Liver (tissue), 9 donors: Measurements from ENCODE around the gene PLP1. TPM values are rescaled to one million over a fixed set of nuclear protein-coding genes. Genes with fewer than 3 reads are reported as not detected.

ENCODE experiments used
- DNase-seq: peaks from one replicate; pipeline ENCODE4 v3.0.0-alpha.2; 2017; ENCODE audit warnings: low spot score
- H3K27ac ChIP-seq, 2 donors: one replicate each; pipeline ENCODE4 v1.7.0; 2013; ENCODE audit warnings: inconsistent platforms in 2 of 2, low read length in 2 of 2, control low read depth in 1 of 2, low read depth in 1 of 2, mild to moderate bottlenecking in 1 of 2
- H3K27me3 ChIP-seq, 4 donors: one replicate each; pipeline versions ENCODE4 v1.6.1 to v1.7.0; 2013; ENCODE audit warnings: low read length in 3 of 4, inconsistent platforms in 1 of 4, mild to moderate bottlenecking in 1 of 4, moderate library complexity in 1 of 4; ENCODE audit not compliant: control insufficient read depth in 4 of 4, insufficient read depth in 4 of 4
- H3K36me3 ChIP-seq, 4 donors: one replicate each; pipeline versions ENCODE4 v1.6.1 to v1.7.0; 2013; ENCODE audit warnings: low read length in 3 of 4, mild to moderate bottlenecking in 3 of 4, low read depth in 1 of 4, moderate library complexity in 1 of 4; ENCODE audit not compliant: control insufficient read depth in 4 of 4, insufficient read depth in 3 of 4
- H3K4me1 ChIP-seq, 4 donors: one replicate each; pipeline versions ENCODE4 v1.6.1 to v1.7.0; 2013; ENCODE audit warnings: low read length in 3 of 4, mild to moderate bottlenecking in 3 of 4, moderate library complexity in 1 of 4; ENCODE audit not compliant: control insufficient read depth in 4 of 4, insufficient read depth in 4 of 4
- H3K4me3 ChIP-seq, 3 donors: one replicate each; pipeline versions ENCODE4 v1.6.1 to v1.7.0; 2013; ENCODE audit warnings: low read length in 3 of 3, control low read depth in 1 of 3, low read depth in 1 of 3, mild to moderate bottlenecking in 1 of 3
- H3K9ac ChIP-seq, 2 donors: one replicate each; pipeline ENCODE4 v1.7.0; 2013; ENCODE audit warnings: low read length in 2 of 2, mild to moderate bottlenecking in 2 of 2, moderate library complexity in 2 of 2, control low read depth in 1 of 2, low read depth in 1 of 2
- H3K9me3 ChIP-seq, 4 donors: one replicate each; pipeline versions ENCODE4 v1.6.1 to v1.7.0; 2013; ENCODE audit warnings: low read length in 3 of 4; ENCODE audit not compliant: control insufficient read depth in 4 of 4
- EGR1 ChIP-seq, 2 donors: IDR thresholded peaks; 2 replicates each; pipeline ENCODE4 v1.6.1; 2016 to 2018; ENCODE audit warnings: antibody characterized with exemption in 2 of 2, low read depth in 2 of 2
- FOXA1 ChIP-seq: IDR thresholded peaks from 2 replicates; pipeline ENCODE4 v1.6.1; 2016; ENCODE audit warnings: antibody characterized with exemption
- FOXA2 ChIP-seq: IDR thresholded peaks from 2 replicates; pipeline ENCODE4 v1.6.1; 2016; ENCODE audit warnings: antibody characterized with exemption
- GABPA ChIP-seq, 2 donors: IDR thresholded peaks in 1 of 2; conservative IDR thresholded peaks in 1 of 2; 2 replicates each; pipeline ENCODE4 v1.6.1; 2016; ENCODE audit warnings: antibody characterized with exemption in 2 of 2, mild to moderate bottlenecking in 1 of 2, moderate library complexity in 1 of 2
- HNF4A ChIP-seq, 2 donors: conservative IDR thresholded peaks; 2 replicates each; pipeline ENCODE4 v1.6.1; 2016; ENCODE audit warnings: antibody characterized with exemption in 2 of 2, mild to moderate bottlenecking in 2 of 2
- SP1 ChIP-seq: IDR thresholded peaks from 2 replicates; pipeline ENCODE4 v1.6.1; 2018; ENCODE audit warnings: antibody characterized with exemption, mild to moderate bottlenecking
- TAF1 ChIP-seq: conservative IDR thresholded peaks from 2 replicates; pipeline ENCODE4 v1.6.1; 2016; ENCODE audit warnings: antibody characterized with exemption, mild to moderate bottlenecking
- YY1 ChIP-seq: IDR thresholded peaks from 2 replicates; pipeline ENCODE4 v1.6.1; 2016; ENCODE audit warnings: antibody characterized with exemption, mild to moderate bottlenecking
- WGBS: extraction: QIAGEN DNeasy Blood & Tissue Kit; methylation state at CpG from one replicate; pipeline ENCODE4 v1.1.7; 2013; 5-methylcytosine and 5-hydroxymethylcytosine counted together
- polyA plus RNA-seq, 2 donors: library from polyadenylated mRNA; stranded (reverse) in 1 of 2; unstranded in 1 of 2; fragments of 200-250 nt in 1 of 2; fragments of >200 nt in 1 of 2; fragmentation: Nextera tagmentation in 1 of 2; extraction: Ambion mirVana in 1 of 2; gene quantifications; one replicate each; pipeline versions ENCODE4 v1.2.1 to v1.2.3, GENCODE V29; 2013 to 2015
- total RNA-seq, 2 donors: library from RNA; depleted of rRNA; stranded (reverse); fragments of >200 nt; gene quantifications; one replicate each; pipeline ENCODE4 v1.2.3, GENCODE V29; 2014
- TF ChIP-seq, protein P1 (sequence below): IDR thresholded peaks from 2 replicates; pipeline ENCODE4 v1.6.1; 2016; ENCODE audit warnings: antibody characterized with exemption
- TF ChIP-seq, protein P2 (sequence below): IDR thresholded peaks from 2 replicates; pipeline ENCODE4 v1.6.1; 2016; ENCODE audit warnings: antibody characterized with exemption
- TF ChIP-seq, protein P3 (sequence below): fragments of 150-350 bp; IDR thresholded peaks from 2 replicates; pipeline ENCODE4 v1.5.1; 2017; ENCODE audit warnings: improper control_type of control experiment, low read depth, low read length; ENCODE audit not compliant: missing input control
- TF ChIP-seq, protein P4 (sequence below): IDR thresholded peaks from 2 replicates; pipeline ENCODE4 v1.6.1; 2016; ENCODE audit warnings: antibody characterized with exemption
- TF ChIP-seq, protein P5 (sequence below): IDR thresholded peaks from 2 replicates; pipeline ENCODE4 v1.6.1; 2016; ENCODE audit warnings: antibody characterized with exemption, mild to moderate bottlenecking
- donor health status: healthy.
- donor health status: healthy.
- donor health status: healthy.
- donor health status: healthy.
- donor health status: healthy.

Gene PLP1
- total and polyA plus RNA-seq, 4 donors = 0.09 to 0.81 (median 0.45) TPM

DNA sequence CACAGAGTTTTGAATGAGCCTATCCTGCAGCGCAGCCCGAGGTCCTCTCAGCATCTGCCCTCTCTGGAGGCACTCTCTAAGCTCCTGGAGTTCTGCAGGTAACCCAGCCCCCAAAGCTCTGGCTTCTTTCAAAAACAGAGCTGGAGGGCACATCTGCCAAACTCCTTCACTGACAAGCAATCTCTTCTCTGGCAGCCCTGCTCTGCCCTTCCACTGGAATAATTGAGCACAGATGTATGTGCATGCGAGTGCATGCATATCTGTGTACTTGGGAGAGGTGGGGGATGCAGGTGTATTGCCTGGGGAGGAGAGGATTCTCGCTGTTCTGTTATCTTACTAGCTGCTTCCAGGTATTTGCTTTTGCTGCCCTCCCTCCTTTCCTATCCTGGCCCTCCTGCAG, 22.2 kb upstream of the PLP1 start:
- Histone ChIP-seq H3K4me1 (no peaks in the 10 kb centered on the region), H3K9ac (no peak overlapping the region), H3K9me3 (peaks cover 0 to 11% (median 3%) of the 10 kb centered on the region in 4 donors), H3K4me3 (no peak overlapping the region), H3K27ac (no peak overlapping the region), H3K27me3 (no peaks in the 10 kb centered on the region), H3K36me3 (no peaks in the 10 kb centered on the region)
- TF ChIP-seq, protein P1, sequence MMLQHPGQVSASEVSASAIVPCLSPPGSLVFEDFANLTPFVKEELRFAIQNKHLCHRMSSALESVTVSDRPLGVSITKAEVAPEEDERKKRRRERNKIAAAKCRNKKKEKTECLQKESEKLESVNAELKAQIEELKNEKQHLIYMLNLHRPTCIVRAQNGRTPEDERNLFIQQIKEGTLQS = no peak
- WGBS = 45% methylated on average over 4 of the region's 4 CpGs
- no peak for DNase-seq

DNA sequence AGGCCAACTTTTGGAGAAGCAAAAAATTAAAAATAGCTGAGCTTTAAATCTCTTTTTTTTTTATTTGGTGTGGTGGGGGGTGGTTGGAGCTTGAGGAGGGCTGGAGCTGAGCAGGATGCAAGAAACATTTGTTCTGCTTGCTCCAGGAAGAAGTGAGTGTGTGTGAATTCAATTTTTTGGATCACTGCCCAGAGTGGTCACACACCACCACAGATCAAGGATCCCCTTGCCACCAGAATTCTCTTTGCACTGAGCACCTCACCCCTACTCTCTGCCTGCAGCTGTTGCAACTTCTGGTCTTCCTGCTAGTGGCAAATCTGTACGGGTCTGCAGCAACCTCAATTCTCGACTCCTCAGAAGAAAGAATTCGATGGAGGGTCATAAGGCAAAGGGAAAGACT, 19.9 kb upstream of the PLP1 start:
- TF ChIP-seq FOXA2 (no peak), EGR1 (IDR thresholded peaks at IDR 0.05; ENCODE audit: low read depth in 2 of 2) (no peak), GABPA (IDR thresholded peaks at IDR 0.05 in 1 of 2, conservative IDR thresholded peaks at IDR 0.05 in 1 of 2) (no peak), SP1 (no peak), YY1 (no peak)
- TF ChIP-seq, protein P2, sequence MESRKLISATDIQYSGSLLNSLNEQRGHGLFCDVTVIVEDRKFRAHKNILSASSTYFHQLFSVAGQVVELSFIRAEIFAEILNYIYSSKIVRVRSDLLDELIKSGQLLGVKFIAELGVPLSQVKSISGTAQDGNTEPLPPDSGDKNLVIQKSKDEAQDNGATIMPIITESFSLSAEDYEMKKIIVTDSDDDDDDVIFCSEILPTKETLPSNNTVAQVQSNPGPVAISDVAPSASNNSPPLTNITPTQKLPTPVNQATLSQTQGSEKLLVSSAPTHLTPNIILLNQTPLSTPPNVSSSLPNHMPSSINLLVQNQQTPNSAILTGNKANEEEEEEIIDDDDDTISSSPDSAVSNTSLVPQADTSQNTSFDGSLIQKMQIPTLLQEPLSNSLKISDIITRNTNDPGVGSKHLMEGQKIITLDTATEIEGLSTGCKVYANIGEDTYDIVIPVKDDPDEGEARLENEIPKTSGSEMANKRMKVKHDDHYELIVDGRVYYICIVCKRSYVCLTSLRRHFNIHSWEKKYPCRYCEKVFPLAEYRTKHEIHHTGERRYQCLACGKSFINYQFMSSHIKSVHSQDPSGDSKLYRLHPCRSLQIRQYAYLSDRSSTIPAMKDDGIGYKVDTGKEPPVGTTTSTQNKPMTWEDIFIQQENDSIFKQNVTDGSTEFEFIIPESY = no peak
- H3K27ac ChIP-seq = no peak overlapping the region
- H3K9me3 ChIP-seq = peaks cover 0 to 11% (median 4%) of the 10 kb centered on the region in 4 donors
- H3K27me3 ChIP-seq = no peaks in the 10 kb centered on the region
- WGBS = 60% methylated on average over 3 of the region's 3 CpGs
- no peak for DNase-seq
- H3K4me1 ChIP-seq = no peaks in the 10 kb centered on the region
- H3K36me3 ChIP-seq = no peaks in the 10 kb centered on the region
- no peak overlapping the region for H3K9ac ChIP-seq
- no peak overlapping the region for H3K4me3 ChIP-seq

DNA sequence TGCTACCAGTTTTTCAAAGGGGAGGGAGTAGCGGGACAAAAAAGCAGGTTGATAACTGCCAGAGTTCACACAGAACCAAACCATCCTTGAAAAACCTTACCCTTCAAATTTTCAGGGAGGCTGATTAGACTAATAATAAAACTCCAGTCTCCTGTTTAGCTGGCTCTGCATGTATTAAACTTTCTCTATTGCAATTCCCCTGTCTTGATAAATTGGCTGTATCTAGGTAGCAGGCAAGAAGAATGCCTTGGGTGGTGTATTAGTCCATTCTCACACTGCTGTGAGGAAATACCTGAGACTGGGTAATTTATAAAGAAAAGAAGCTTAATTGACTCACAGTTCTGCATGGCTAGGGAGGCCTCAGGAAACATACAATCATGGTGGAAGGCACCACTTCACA, 18.1 kb upstream of the PLP1 start:
- 96% methylated on average over 1 of the region's 1 CpG for WGBS
- no peaks in the 10 kb centered on the region for H3K4me1 ChIP-seq

More for the DNA sequence above, 18.1 kb upstream of the PLP1 start:
- H3K27ac ChIP-seq = no peak overlapping the region
- H3K9ac ChIP-seq = no peak overlapping the region
- no peak for DNase-seq
- peaks cover 0 to 11% (median 4%) of the 10 kb centered on the region in 4 donors for H3K9me3 ChIP-seq
- H3K4me3 ChIP-seq = no peak overlapping the region
- no peak for TF ChIP-seq EGR1 (IDR thresholded peaks at IDR 0.05; ENCODE audit: low read depth in 2 of 2)
- TF ChIP-seq, protein P2 = no peak
- TF ChIP-seq TAF1 = no peak
- TF ChIP-seq FOXA1 = no peak
- no peak for TF ChIP-seq GABPA (IDR thresholded peaks at IDR 0.05 in 1 of 2, conservative IDR thresholded peaks at IDR 0.05 in 1 of 2)
- TF ChIP-seq YY1 = no peak
- TF ChIP-seq, protein P3, sequence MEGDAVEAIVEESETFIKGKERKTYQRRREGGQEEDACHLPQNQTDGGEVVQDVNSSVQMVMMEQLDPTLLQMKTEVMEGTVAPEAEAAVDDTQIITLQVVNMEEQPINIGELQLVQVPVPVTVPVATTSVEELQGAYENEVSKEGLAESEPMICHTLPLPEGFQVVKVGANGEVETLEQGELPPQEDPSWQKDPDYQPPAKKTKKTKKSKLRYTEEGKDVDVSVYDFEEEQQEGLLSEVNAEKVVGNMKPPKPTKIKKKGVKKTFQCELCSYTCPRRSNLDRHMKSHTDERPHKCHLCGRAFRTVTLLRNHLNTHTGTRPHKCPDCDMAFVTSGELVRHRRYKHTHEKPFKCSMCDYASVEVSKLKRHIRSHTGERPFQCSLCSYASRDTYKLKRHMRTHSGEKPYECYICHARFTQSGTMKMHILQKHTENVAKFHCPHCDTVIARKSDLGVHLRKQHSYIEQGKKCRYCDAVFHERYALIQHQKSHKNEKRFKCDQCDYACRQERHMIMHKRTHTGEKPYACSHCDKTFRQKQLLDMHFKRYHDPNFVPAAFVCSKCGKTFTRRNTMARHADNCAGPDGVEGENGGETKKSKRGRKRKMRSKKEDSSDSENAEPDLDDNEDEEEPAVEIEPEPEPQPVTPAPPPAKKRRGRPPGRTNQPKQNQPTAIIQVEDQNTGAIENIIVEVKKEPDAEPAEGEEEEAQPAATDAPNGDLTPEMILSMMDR = no peak
- TF ChIP-seq, protein P4, sequence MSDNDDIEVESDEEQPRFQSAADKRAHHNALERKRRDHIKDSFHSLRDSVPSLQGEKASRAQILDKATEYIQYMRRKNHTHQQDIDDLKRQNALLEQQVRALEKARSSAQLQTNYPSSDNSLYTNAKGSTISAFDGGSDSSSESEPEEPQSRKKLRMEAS = no peak
- TF ChIP-seq, protein P5, sequence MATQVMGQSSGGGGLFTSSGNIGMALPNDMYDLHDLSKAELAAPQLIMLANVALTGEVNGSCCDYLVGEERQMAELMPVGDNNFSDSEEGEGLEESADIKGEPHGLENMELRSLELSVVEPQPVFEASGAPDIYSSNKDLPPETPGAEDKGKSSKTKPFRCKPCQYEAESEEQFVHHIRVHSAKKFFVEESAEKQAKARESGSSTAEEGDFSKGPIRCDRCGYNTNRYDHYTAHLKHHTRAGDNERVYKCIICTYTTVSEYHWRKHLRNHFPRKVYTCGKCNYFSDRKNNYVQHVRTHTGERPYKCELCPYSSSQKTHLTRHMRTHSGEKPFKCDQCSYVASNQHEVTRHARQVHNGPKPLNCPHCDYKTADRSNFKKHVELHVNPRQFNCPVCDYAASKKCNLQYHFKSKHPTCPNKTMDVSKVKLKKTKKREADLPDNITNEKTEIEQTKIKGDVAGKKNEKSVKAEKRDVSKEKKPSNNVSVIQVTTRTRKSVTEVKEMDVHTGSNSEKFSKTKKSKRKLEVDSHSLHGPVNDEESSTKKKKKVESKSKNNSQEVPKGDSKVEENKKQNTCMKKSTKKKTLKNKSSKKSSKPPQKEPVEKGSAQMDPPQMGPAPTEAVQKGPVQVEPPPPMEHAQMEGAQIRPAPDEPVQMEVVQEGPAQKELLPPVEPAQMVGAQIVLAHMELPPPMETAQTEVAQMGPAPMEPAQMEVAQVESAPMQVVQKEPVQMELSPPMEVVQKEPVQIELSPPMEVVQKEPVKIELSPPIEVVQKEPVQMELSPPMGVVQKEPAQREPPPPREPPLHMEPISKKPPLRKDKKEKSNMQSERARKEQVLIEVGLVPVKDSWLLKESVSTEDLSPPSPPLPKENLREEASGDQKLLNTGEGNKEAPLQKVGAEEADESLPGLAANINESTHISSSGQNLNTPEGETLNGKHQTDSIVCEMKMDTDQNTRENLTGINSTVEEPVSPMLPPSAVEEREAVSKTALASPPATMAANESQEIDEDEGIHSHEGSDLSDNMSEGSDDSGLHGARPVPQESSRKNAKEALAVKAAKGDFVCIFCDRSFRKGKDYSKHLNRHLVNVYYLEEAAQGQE = no peak
- no peak for TF ChIP-seq FOXA2
- no peak for TF ChIP-seq HNF4A (conservative IDR thresholded peaks at IDR 0.05)
- H3K36me3 ChIP-seq = no peaks in the 10 kb centered on the region
- H3K27me3 ChIP-seq = no peaks in the 10 kb centered on the region
